GM21390 (cell line): ENCODE results near the gene SPATA21.
"Not testable (repeated sequence)": the region's sequence is repeated elsewhere in the genome, so short reads cannot be mapped to it uniquely, and the experiment has no call there.

ENCODE experiments used
- ATAC-seq: cut with Tn5 transposase; IDR thresholded peaks from one replicate; pipeline ENCODE4 v1.9.1; 2021; ENCODE audit not compliant: unreplicated experiment

The SPATA21 gene

DNA sequence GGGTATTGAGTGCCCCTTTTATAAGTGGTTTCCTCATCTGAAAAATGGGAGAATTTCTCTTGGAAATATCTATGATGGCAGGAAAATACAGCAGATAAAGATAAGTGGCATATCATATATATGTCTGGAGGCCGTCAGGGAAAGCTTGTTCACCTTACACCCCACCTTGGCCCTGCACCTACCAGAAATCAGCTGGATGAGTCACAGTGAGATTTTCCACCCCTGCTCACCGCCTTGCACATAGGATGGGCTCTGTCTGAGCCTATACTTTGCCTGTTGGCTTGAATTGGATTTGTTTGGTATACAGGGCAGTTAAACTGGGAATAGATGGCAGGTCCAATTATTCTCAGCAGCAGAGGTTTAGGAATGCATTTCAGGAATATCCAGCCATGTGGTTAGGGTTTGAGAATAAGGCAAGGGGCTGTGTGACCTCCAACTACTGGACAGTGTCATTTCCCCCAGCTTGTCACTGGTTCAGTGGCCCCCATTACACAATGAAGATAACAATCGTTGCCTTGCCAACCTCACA, at the start of gene SPATA21:
TSS of gene SPATA21 (minus strand) at position 479 of the 529 bp plus-strand sequence. CDS start 6,053 bp downstream, outside the sequence.
- no peak for ATAC-seq

DNA sequence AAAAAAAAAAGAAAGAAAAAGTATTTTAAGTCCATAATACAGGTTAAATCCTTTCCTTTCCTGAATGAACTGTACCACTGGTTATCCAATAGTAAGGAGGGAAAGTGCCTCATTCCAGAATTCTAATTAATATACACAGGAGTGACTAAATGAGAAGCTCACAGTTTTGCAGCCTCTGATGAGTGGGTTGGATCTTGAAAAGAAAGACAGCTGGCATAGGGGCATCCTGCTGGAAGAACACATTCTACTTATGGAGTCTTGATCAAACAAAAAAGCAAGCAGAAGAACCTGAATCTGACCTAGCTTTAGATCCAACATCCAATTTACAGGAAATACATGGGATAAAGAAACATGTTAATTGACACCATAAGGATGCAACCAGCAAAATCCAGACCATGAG, 49.8 kb upstream of the SPATA21 start:
- not testable (repeated sequence) for ATAC-seq

- not testable (repeated sequence) for ATAC-seq
Measured at GRCh38 chr1:16486316-16486715, 49.1 kb upstream of the SPATA21 start.

- ATAC-seq: no peak
Measured at GRCh38 chr1:16484931-16485330, 47.7 kb upstream of the SPATA21 start.

- no peak for ATAC-seq
Measured at GRCh38 chr1:16484501-16484835, 47.2 kb upstream of the SPATA21 start.

GRCh38 chr1:16483639-16484500, 46.6 kb upstream of the SPATA21 start:
- not testable (repeated sequence) for ATAC-seq

DNA sequence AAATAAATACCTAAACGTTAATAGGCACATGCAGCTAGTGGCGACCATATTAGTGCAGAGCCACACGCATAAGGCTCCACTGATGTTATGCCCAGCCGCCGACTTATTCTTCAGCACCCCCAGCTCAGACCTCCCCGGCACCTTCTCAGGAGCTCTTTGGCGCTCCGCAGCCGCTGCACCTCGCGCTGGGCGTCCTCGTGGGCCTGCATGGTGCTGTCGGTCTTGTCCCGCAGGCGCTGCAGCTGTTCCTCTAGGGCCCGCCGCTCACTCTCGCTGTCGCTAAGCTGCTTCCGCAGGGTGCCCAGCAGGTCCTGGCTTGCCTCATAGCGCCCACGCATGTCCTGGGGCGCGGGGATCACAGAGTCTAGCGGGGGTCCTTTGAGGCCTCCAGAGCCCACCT, 45.9 kb upstream of the SPATA21 start:
- not testable (repeated sequence) for ATAC-seq

GRCh38 chr1:16478091-16478490, 40.9 kb upstream of the SPATA21 start:
- no peak for ATAC-seq

- not testable (repeated sequence) for ATAC-seq
Measured at GRCh38 chr1:16475771-16476770, 38.8 kb upstream of the SPATA21 start.

DNA sequence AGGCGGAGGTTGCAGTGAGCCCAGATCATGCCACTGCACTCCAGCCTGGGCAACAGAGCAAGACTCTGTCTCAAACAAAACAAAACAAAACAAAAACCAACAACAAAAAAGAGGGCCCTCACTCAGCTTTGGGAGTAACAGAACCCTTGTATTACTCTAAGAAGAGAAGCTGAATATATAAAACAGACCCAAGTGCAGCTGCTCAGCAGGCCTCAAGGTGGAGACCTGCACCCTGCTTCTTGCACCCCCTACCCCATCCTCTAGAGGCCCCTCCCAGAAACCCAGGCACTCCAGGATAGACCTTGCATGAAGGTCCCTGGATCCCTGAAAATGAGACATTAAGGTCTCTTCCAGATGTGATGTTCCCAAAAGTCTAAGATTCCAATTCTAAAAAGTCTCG, 37.7 kb upstream of the SPATA21 start:
- not testable (repeated sequence) for ATAC-seq

- no peak for ATAC-seq
Measured at GRCh38 chr1:16474166-16474800, 37.1 kb upstream of the SPATA21 start.

DNA sequence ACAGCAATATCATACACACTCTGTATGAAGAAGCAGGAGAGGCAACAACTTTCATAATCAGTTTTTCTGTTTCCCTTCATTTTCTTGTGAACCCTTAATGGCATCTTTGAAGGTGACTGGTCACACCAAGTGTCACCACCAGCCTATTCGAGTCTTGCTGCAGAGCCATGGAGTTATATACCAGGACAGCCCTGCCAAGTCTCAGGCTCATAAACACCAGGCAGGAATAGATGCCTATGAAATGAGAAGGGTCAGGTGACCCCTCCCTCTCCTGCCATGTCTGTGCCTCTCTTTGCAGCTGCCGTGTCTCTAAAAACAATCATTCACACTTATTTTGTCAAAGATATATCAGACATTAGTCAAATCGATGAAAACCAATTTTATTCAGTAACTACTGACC, 31.3 kb upstream of the SPATA21 start:
- no peak for ATAC-seq

- no peak for ATAC-seq
Measured at GRCh38 chr1:16464917-16465625, 27.8 kb upstream of the SPATA21 start.

GRCh38 chr1:16462773-16463330, 25.6 kb upstream of the SPATA21 start:
- ATAC-seq: no peak

DNA sequence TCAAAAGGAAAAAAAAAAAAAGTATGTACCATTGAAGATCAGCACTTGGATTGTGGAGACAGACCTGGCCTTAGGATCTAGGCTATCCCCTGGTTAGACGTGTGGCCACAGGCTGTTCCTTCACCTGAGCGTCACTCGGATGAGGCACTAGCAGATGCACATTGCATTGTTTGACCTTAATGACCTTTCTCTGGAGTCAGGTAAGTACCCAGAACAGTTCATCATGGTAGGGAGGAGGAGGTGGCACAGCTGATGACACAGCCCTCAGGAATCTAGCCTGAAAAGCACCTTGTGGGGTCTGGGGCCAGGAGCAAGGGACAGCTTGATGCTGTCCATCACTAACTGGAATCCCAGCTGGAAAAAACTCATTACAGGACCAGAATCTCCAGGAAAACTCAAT, 24.5 kb upstream of the SPATA21 start:
- ATAC-seq: no peak

DNA sequence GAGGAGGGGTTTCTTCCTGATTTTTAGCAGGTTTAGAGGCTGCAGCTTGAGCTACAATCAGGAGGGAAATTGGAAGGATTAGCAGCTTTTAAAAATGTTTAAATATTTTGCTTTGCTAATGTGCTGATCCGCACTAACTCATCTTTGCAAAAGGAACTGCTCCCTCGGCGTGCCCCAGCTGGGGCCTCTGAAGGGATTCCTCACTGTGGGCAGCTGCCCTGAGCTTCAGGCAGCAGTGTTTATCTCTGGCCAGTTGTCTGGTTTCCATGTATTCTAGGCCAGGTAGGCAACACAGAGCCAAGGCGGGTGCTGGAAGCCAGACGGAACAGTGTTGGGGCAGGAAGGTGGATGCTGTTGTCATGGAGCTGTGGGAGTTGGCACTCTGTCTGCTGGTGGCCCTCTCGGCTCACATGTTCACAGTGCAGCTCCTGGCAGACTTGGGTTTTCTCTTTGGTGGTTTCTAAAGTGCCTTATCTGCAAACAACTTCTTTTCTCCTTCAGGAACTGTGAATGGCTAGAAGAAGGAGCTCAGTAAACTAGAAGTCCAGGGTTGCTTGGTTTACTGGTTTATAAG, 22.2 kb upstream of the SPATA21 start:
- no peak for ATAC-seq

- no peak for ATAC-seq
Measured at GRCh38 chr1:16458831-16459230, 21.6 kb upstream of the SPATA21 start.

- not testable (repeated sequence) for ATAC-seq
Measured at GRCh38 chr1:16456151-16456550, 18.9 kb upstream of the SPATA21 start.

DNA sequence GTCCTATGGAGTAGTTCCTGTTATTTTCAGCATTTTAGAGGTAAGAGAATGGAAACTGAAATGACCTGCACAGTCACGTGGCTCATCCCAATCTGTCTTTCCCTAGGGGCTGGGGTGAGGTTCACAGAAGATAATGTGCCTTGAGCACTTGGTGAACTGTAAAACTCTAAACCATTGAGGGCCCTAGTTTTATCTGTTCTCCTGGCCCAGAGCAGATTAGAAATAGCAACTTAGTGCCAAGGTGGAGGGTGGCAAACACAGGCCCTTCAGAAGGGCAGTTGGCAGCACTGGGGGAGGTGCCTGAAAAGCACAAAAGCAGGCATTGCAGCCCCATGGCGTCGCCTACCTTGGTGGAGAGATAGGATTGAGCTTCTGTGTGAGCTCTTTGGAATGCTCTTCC, 17.7 kb upstream of the SPATA21 start:
- not testable (repeated sequence) for ATAC-seq
